ENCODE data around the gene TRIM34. TPM values are rescaled to one million over a fixed set of nuclear protein-coding genes. Genes with fewer than 3 reads are reported as not detected.
A peak's percentile ranks its signal among the peaks of the same experiment; 100 is the strongest.

TRIM34 gene
- total and polyA plus RNA-seq, 10 of the 15 experiments (the other 5 are each of a cell fraction or from before 2014, with no cell fraction given): 16.7 to 51.4 (median 21.5) TPM

DNA sequence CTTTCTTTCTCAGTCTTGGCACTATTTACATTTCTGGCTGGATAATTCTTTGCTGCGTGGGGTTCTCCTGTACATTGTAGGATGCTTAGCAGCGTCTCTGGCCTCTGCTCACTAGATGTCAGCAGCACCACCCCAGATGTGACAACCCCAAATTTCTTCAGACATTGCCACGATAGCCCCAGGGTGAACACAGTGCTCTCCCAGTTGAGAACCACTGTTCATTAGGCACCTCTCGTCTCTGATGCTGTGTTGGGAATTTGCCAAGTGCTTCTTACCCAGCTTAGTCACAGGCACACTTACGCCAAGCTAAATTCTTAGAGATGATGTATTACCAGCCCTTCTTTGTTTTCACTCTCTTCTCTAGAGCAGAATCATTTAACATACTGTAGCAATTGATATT, 19.0 kb upstream of the TRIM34 start (continued):
- TF ChIP-seq, protein P1, sequence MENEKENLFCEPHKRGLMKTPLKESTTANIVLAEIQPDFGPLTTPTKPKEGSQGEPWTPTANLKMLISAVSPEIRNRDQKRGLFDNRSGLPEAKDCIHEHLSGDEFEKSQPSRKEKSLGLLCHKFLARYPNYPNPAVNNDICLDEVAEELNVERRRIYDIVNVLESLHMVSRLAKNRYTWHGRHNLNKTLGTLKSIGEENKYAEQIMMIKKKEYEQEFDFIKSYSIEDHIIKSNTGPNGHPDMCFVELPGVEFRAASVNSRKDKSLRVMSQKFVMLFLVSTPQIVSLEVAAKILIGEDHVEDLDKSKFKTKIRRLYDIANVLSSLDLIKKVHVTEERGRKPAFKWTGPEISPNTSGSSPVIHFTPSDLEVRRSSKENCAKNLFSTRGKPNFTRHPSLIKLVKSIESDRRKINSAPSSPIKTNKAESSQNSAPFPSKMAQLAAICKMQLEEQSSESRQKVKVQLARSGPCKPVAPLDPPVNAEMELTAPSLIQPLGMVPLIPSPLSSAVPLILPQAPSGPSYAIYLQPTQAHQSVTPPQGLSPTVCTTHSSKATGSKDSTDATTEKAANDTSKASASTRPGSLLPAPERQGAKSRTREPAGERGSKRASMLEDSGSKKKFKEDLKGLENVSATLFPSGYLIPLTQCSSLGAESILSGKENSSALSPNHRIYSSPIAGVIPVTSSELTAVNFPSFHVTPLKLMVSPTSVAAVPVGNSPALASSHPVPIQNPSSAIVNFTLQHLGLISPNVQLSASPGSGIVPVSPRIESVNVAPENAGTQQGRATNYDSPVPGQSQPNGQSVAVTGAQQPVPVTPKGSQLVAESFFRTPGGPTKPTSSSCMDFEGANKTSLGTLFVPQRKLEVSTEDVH (IDR thresholded peaks at IDR 0.05; ENCODE audit: low read depth, partially characterized antibody): no peak
- TF ChIP-seq, protein P2, sequence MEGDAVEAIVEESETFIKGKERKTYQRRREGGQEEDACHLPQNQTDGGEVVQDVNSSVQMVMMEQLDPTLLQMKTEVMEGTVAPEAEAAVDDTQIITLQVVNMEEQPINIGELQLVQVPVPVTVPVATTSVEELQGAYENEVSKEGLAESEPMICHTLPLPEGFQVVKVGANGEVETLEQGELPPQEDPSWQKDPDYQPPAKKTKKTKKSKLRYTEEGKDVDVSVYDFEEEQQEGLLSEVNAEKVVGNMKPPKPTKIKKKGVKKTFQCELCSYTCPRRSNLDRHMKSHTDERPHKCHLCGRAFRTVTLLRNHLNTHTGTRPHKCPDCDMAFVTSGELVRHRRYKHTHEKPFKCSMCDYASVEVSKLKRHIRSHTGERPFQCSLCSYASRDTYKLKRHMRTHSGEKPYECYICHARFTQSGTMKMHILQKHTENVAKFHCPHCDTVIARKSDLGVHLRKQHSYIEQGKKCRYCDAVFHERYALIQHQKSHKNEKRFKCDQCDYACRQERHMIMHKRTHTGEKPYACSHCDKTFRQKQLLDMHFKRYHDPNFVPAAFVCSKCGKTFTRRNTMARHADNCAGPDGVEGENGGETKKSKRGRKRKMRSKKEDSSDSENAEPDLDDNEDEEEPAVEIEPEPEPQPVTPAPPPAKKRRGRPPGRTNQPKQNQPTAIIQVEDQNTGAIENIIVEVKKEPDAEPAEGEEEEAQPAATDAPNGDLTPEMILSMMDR (IDR thresholded peaks at IDR 0.05 in 2 of 3, conservative IDR thresholded peaks at IDR 0.05 in 1 of 3; ENCODE audit: control insufficient read depth in 2 of 3, extremely low read depth in 1 of 3, insufficient read depth in 1 of 3, low read depth in 3 of 3, low read length in 3 of 3): peak; percentile 23 to 45 (median 32); a peak in 4 of 6 replicates
- TF ChIP-seq MTA2 (IDR thresholded peaks at IDR 0.05; ENCODE audit: low read depth) (no peak), ZNF622 (IDR thresholded peaks at IDR 0.05) (no peak), SMC3 (IDR thresholded peaks at IDR 0.05; ENCODE audit: borderline replicate concordance, low read length) (peak; percentile 38; the same call in 1 of the 2 replicates), SUZ12 (IDR thresholded peaks at IDR 0.05; ENCODE audit: unreplicated experiment) (no peak), ZNF207 (IDR thresholded peaks at IDR 0.05; ENCODE audit: borderline replicate concordance) (no peak)

DNA sequence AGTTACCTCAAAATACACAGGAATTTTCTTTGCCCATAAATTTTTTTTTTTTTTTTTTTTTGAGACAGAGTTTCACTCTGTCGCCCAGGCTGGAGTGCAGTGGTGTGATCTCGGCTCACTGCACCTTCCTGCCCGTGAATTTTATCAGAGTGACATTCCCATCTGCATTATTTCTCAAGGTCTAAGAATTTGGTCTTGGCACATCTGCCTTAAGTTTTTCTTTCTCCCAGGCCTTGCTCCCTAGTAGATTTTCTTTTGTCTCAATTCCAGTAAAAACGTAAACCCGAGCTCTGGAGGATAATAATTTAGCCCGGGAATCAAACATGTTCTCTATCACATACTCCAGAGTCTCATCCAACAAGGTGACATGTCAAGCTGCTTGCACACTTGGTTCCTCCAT, 16.0 kb upstream of the TRIM34 start:
- no peak for ATAC-seq
- no peaks in the 10 kb centered on the region; the same call in 1 of the 2 replicates for H4K20me1 ChIP-seq (ENCODE audit: control insufficient read depth, insufficient read depth)
- TF ChIP-seq, protein P3, sequence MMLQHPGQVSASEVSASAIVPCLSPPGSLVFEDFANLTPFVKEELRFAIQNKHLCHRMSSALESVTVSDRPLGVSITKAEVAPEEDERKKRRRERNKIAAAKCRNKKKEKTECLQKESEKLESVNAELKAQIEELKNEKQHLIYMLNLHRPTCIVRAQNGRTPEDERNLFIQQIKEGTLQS (IDR thresholded peaks at IDR 0.05; ENCODE audit: borderline replicate concordance, extremely low read depth, low read depth, low read length): no peak
- TF ChIP-seq, protein P4, sequence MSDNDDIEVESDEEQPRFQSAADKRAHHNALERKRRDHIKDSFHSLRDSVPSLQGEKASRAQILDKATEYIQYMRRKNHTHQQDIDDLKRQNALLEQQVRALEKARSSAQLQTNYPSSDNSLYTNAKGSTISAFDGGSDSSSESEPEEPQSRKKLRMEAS (IDR thresholded peaks at IDR 0.05; ENCODE audit: low read depth, low read length): no peak

More for the DNA sequence above, 16.0 kb upstream of the TRIM34 start:
- H3K27ac ChIP-seq (ENCODE audit: control insufficient read depth, insufficient read depth): no peak overlapping the region
- intact Hi-C loops (cut with micrococcal nuclease; ENCODE audit: unreplicated experiment) (no loop called here), in situ Hi-C loops (cut with MboI) (no loop called here)
- no peaks in the 10 kb centered on the region for H3K79me2 ChIP-seq (ENCODE audit: control insufficient read depth, insufficient read depth, low read length)
- CTCF ChIA-PET: no interaction called here
- no peaks in the 10 kb centered on the region; a peak in 1 of 4 replicates for H3K36me3 ChIP-seq (ENCODE audit: control insufficient read depth in 2 of 2, insufficient read depth in 2 of 2, low read length in 1 of 2)
- 100% methylated on average over 6 of the region's 6 CpGs for WGBS (ENCODE audit: insufficient coverage, insufficient replicate concordance, low lambda C conversion rate, missing lambda C conversion rate)
- SMC1A ChIA-PET (ENCODE audit: uncharacterized antibody, unreplicated experiment): interaction anchor here (0.8 kb wide), 1 partner anchor 110 kb away, joined by 3 read pairs; no protein-coding TSS in a partner anchor
- no TSS peak for BruUV-seq (replicated peaks)
- no peaks in the 10 kb centered on the region for H3K9me3 ChIP-seq (replicated peaks; ENCODE audit: control insufficient read depth, insufficient read depth, low read length)
- H2AFZ ChIP-seq (ENCODE audit: control insufficient read depth, low read depth, low read length): no peak overlapping the region
- FAIRE-seq (no peak), DNase-seq (ENCODE audit: low read depth, low spot score) (no peak)
- POLR2A ChIA-PET: no interaction called here
- H3K4me1 ChIP-seq (ENCODE audit: control insufficient read depth, insufficient read depth, low read length): no peaks in the 10 kb centered on the region; the same call in 1 of the 2 replicates
- RAD21 ChIA-PET (ENCODE audit: unreplicated experiment): no interaction called here
- H3K4me3 ChIP-seq: no peak overlapping the region
- H3K27me3 ChIP-seq (replicated peaks in 1 of 2; ENCODE audit: control insufficient read depth in 2 of 2, insufficient read depth in 2 of 2, low read length in 1 of 2): no peaks in the 10 kb centered on the region
- H3K4me2 ChIP-seq (ENCODE audit: control insufficient read depth, insufficient read depth): no peak overlapping the region
- no peak overlapping the region for H3K9ac ChIP-seq (ENCODE audit: control insufficient read depth, insufficient read depth, low read length)
